ENCODE measurements around the gene ACTA2.
A peak's percentile ranks its signal among the peaks of the same experiment; 100 is the strongest.

ACTA2 gene

GRCh38 chr10:88980800-88981199 lies 28.2 kb upstream of the ACTA2 start:
- ChIA-PET POLR2A (no interaction called here), CTCF (interaction anchor here (0.6 to 0.9 kb wide), 2 partner anchors 237 to 626 kb away, joined by 3 to 6 read pairs; no protein-coding TSS in a partner anchor)
- TF ChIP-seq HDGF (IDR thresholded peaks at IDR 0.05; ENCODE audit: borderline replicate concordance), result no peak
- no peak for TF ChIP-seq FOXA1 (IDR thresholded peaks at IDR 0.05)
- no peak for TF ChIP-seq CTBP1 (IDR thresholded peaks at IDR 0.05; ENCODE audit: borderline replicate concordance)
- TF ChIP-seq ZNF384 (IDR thresholded peaks at IDR 0.05), result no peak
- no peak for TF ChIP-seq SP1 (IDR thresholded peaks at IDR 0.05)
- no peak for DNase-seq (ENCODE audit: extremely low spot score)

DNA sequence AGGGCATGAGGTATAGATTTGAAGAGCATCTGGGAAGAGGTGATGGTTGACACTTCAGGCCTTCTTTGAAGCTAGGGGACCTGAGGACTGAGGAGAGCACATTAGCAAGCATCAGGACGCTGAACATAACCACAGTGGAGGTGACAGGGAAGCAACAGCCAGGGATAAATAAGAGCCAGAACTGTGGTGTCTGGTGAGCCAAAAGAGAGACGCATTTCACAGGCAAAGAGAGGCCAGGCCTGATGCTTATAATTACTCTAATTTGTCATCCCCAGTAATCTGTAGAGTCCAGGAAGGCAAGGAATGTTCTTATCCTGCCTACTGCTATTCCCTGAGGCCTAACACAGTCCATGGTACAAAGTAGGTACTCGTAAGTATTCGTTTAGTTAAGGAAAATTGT lies 27.7 kb upstream of the ACTA2 start:
- TF ChIP-seq ZNF384 (IDR thresholded peaks at IDR 0.05) (no peak), CTBP1 (IDR thresholded peaks at IDR 0.05; ENCODE audit: borderline replicate concordance) (no peak), ARNT (IDR thresholded peaks at IDR 0.05) (no peak), TARDBP (IDR thresholded peaks at IDR 0.05) (no peak), FOXK2 (IDR thresholded peaks at IDR 0.05) (no peak), BHLHE40 (IDR thresholded peaks at IDR 0.05; ENCODE audit: borderline replicate concordance) (no peak), NFRKB (IDR thresholded peaks at IDR 0.05) (no peak), HDGF (IDR thresholded peaks at IDR 0.05; ENCODE audit: borderline replicate concordance) (no peak), ELF4 (IDR thresholded peaks at IDR 0.05) (no peak), L3MBTL2 (conservative IDR thresholded peaks at IDR 0.05) (no peak), LEF1 (IDR thresholded peaks at IDR 0.05; ENCODE audit: borderline replicate concordance) (no peak), FOXM1 (IDR thresholded peaks at IDR 0.05; ENCODE audit: borderline replicate concordance) (no peak), SP1 (IDR thresholded peaks at IDR 0.05) (no peak), FOXA1 (IDR thresholded peaks at IDR 0.05) (no peak), SUZ12 (IDR thresholded peaks at IDR 0.05) (no peak)
- TF ChIP-seq, protein P1, sequence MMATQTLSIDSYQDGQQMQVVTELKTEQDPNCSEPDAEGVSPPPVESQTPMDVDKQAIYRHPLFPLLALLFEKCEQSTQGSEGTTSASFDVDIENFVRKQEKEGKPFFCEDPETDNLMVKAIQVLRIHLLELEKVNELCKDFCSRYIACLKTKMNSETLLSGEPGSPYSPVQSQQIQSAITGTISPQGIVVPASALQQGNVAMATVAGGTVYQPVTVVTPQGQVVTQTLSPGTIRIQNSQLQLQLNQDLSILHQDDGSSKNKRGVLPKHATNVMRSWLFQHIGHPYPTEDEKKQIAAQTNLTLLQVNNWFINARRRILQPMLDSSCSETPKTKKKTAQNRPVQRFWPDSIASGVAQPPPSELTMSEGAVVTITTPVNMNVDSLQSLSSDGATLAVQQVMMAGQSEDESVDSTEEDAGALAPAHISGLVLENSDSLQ (IDR thresholded peaks at IDR 0.05), result no peak
- ChIA-PET POLR2A (no interaction called here), CTCF (interaction anchor here (0.9 kb wide), 1 partner anchor 237 kb away, joined by 3 read pairs; no protein-coding TSS in a partner anchor)
- DNase-seq (ENCODE audit: extremely low spot score), result no peak

DNA sequence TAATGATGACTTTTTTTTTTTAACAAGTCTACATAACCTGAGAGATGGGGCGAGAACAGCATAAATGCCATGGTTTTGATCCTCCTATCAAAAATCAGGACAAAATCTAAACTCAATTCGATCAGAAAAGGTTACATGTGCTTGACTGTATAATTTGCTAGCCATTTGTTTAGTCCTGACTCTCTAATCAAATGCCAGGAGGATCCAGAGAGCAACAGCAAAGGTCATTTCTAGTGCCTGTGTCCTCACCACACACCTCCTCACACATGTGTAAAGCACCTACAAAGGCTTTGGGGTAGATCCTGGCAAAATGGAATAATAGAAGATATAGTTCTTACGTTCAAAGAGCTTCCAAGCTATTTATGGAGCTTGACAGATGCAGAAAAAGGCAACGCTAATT lies 27.0 kb upstream of the ACTA2 start:
- DNase-seq (ENCODE audit: extremely low spot score), result no peak
- POLR2A ChIA-PET, result no interaction called here
- CTCF ChIA-PET, result no interaction called here
- TF ChIP-seq BHLHE40 (IDR thresholded peaks at IDR 0.05; ENCODE audit: borderline replicate concordance) (no peak), FOXM1 (IDR thresholded peaks at IDR 0.05; ENCODE audit: borderline replicate concordance) (no peak), ELF4 (IDR thresholded peaks at IDR 0.05) (no peak), NFRKB (IDR thresholded peaks at IDR 0.05) (no peak), LEF1 (IDR thresholded peaks at IDR 0.05; ENCODE audit: borderline replicate concordance) (no peak), TARDBP (IDR thresholded peaks at IDR 0.05) (no peak), L3MBTL2 (conservative IDR thresholded peaks at IDR 0.05) (no peak), SUZ12 (IDR thresholded peaks at IDR 0.05) (no peak), FOXK2 (IDR thresholded peaks at IDR 0.05) (no peak), SP1 (IDR thresholded peaks at IDR 0.05) (no peak), CTBP1 (IDR thresholded peaks at IDR 0.05; ENCODE audit: borderline replicate concordance) (no peak), ARNT (IDR thresholded peaks at IDR 0.05) (no peak), HDGF (IDR thresholded peaks at IDR 0.05; ENCODE audit: borderline replicate concordance) (no peak), FOXA1 (IDR thresholded peaks at IDR 0.05) (no peak), ZNF384 (IDR thresholded peaks at IDR 0.05) (no peak)
- TF ChIP-seq, protein P1 (IDR thresholded peaks at IDR 0.05), result no peak

GRCh38 chr10:88979153-88979562 lies 26.6 kb upstream of the ACTA2 start:
- TF ChIP-seq, protein P1 (IDR thresholded peaks at IDR 0.05), result no peak
- TF ChIP-seq FOXM1 (IDR thresholded peaks at IDR 0.05; ENCODE audit: borderline replicate concordance) (no peak), L3MBTL2 (conservative IDR thresholded peaks at IDR 0.05) (no peak), SUZ12 (IDR thresholded peaks at IDR 0.05) (no peak), ARNT (IDR thresholded peaks at IDR 0.05) (no peak), FOXK2 (IDR thresholded peaks at IDR 0.05) (no peak), FOXA1 (IDR thresholded peaks at IDR 0.05) (no peak), ELF4 (IDR thresholded peaks at IDR 0.05) (no peak), LEF1 (IDR thresholded peaks at IDR 0.05; ENCODE audit: borderline replicate concordance) (no peak), NFRKB (IDR thresholded peaks at IDR 0.05) (no peak), SP1 (IDR thresholded peaks at IDR 0.05) (no peak), ZNF384 (IDR thresholded peaks at IDR 0.05) (no peak), CTBP1 (IDR thresholded peaks at IDR 0.05; ENCODE audit: borderline replicate concordance) (no peak), BHLHE40 (IDR thresholded peaks at IDR 0.05; ENCODE audit: borderline replicate concordance) (no peak)
- POLR2A ChIA-PET, result no interaction called here
- CTCF ChIA-PET, result interaction anchor here (0.6 kb wide), 1 partner anchor 46 kb away, joined by 3 read pairs; no protein-coding TSS in a partner anchor
- peak; percentile 15 for DNase-seq (ENCODE audit: extremely low spot score)

DNA sequence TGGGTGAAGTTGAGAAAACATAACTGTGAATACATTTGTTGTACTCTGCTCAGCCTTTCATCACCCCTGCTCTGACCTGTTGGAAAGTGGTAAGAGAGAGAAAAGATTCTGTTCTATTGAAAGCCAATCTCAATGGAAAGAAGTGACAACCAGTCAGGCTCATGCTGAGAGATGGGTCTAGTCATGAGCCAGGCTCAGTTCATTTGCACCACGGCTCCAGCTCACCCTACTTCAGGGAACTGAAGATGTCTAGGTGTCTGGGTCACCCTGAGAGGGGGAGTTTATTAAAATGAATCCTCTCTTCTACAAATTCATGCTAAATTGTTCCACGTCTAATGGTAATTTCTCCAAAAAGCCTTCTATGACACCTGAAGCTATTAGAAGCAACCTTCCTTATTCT lies 25.9 kb upstream of the ACTA2 start:
- TF ChIP-seq ZNF384 (IDR thresholded peaks at IDR 0.05) (no peak), LEF1 (IDR thresholded peaks at IDR 0.05; ENCODE audit: borderline replicate concordance) (no peak), HDGF (IDR thresholded peaks at IDR 0.05; ENCODE audit: borderline replicate concordance) (no peak), CTBP1 (IDR thresholded peaks at IDR 0.05; ENCODE audit: borderline replicate concordance) (no peak), ELF4 (IDR thresholded peaks at IDR 0.05) (no peak), SP1 (IDR thresholded peaks at IDR 0.05) (no peak)
- CTCF ChIA-PET, result no interaction called here
- POLR2A ChIA-PET, result no interaction called here
- DNase-seq (ENCODE audit: extremely low spot score), result no peak

DNA sequence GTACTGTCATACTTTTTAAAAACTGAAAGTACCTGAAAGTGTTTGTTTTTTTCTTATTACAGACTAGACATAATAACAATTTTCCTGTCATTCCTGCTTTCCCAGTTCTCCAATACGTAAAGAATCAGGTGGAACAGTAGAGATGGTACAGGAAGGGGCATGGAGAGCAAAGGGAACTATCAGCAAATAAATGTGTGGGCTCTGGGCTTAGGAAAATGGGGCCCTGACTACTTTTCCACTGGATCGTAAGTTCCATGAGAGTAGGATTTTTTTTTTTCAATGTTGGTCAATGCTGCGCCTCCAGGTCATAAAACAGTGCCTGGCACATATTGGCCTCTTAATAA lies 22.8 kb upstream of the ACTA2 start:
- TF ChIP-seq FOXK2 (IDR thresholded peaks at IDR 0.05), result no peak
- no peak for TF ChIP-seq L3MBTL2 (conservative IDR thresholded peaks at IDR 0.05)
- no peak for TF ChIP-seq SUZ12 (IDR thresholded peaks at IDR 0.05)
- TF ChIP-seq HDGF (IDR thresholded peaks at IDR 0.05; ENCODE audit: borderline replicate concordance), result no peak
- no peak for TF ChIP-seq BHLHE40 (IDR thresholded peaks at IDR 0.05; ENCODE audit: borderline replicate concordance)
- POLR2A ChIA-PET, result no interaction called here
- CTCF ChIA-PET, result interaction anchor here (0.8 to 1.1 kb wide), 2 partner anchors 12 to 140 kb away, joined by 3 to 4 read pairs; no protein-coding TSS in a partner anchor
- DNase-seq (ENCODE audit: extremely low spot score), result no peak

Data from HEK293T (cell line).